ENCODE data around the gene ALOX12B. TPM values are rescaled to one million over a fixed set of nuclear protein-coding genes. Genes with fewer than 3 reads are reported as not detected.

Gene ALOX12B
- total and polyA plus RNA-seq, 8 donors = 0.88 TPM; not detected in 7

- no peaks in the 10 kb centered on the region for H3K36me3 ChIP-seq
- no peaks in the 10 kb centered on the region for H3K9me3 ChIP-seq
- peaks cover 32 to 39% (median 37%) of the 10 kb centered on the region in 4 donors for H3K4me1 ChIP-seq
- H3K27ac ChIP-seq = no peak overlapping the region
- TF ChIP-seq POLR2A (IDR thresholded peaks at IDR 0.05) (no peak), POLR2AphosphoS5 (IDR thresholded peaks at IDR 0.05) (no peak), CTCF (IDR thresholded peaks at IDR 0.05) (no peak), EP300 (IDR thresholded peaks at IDR 0.05) (no peak)
- intact Hi-C loops (cut with DNase I; ENCODE audit: low total_unique reads) = no loop called here
- H3K4me3 ChIP-seq = no peak overlapping the region
- no peak for DNase-seq
- peaks cover 17 to 65% (median 40%) of the 10 kb centered on the region in 3 donors for H3K27me3 ChIP-seq
- WGBS, 5 donors = 42 to 70% (median 46%) methylated on average over 3 of the region's 3 CpGs
Measured at GRCh38 chr17:8069587-8069860, 18.0 kb downstream of the ALOX12B start.

GRCh38 chr17:8068736-8069586, 18.6 kb downstream of the ALOX12B start:
- no peaks in the 10 kb centered on the region for H3K36me3 ChIP-seq
- no peak for DNase-seq
- H3K4me1 ChIP-seq = peaks cover 32 to 37% (median 35%) of the 10 kb centered on the region in 4 donors
- intact Hi-C loops (cut with DNase I; ENCODE audit: low total_unique reads) = no loop called here
- TF ChIP-seq CTCF (IDR thresholded peaks at IDR 0.05) (no peak), POLR2A (IDR thresholded peaks at IDR 0.05) (no peak), EP300 (IDR thresholded peaks at IDR 0.05) (no peak), POLR2AphosphoS5 (IDR thresholded peaks at IDR 0.05) (no peak)
- H3K9me3 ChIP-seq = no peaks in the 10 kb centered on the region
- no peak overlapping the region for H3K27ac ChIP-seq
- H3K27me3 ChIP-seq = peaks cover 17 to 65% (median 40%) of the 10 kb centered on the region in 3 donors
- WGBS, 5 donors = 24 to 52% (median 43%) methylated on average over 9 of the region's 9 CpGs
- no peak overlapping the region for H3K4me3 ChIP-seq

GRCh38 chr17:8067806-8068205, 19.7 kb downstream of the ALOX12B start:
- H3K4me1 ChIP-seq = peaks cover 25 to 27% (median 25%) of the 10 kb centered on the region in 4 donors
- no peak overlapping the region for H3K4me3 ChIP-seq
- no peak for DNase-seq
- no peaks in the 10 kb centered on the region for H3K36me3 ChIP-seq
- H3K9me3 ChIP-seq = no peaks in the 10 kb centered on the region
- WGBS, 5 donors = 43 to 60% (median 55%) methylated on average over 4 of the region's 4 CpGs
- H3K27ac ChIP-seq = no peak overlapping the region
- TF ChIP-seq CTCF (IDR thresholded peaks at IDR 0.05) (no peak), POLR2A (IDR thresholded peaks at IDR 0.05) (no peak), EP300 (IDR thresholded peaks at IDR 0.05) (no peak), POLR2AphosphoS5 (IDR thresholded peaks at IDR 0.05) (no peak)
- H3K27me3 ChIP-seq = peaks cover 10 to 65% (median 40%) of the 10 kb centered on the region in 3 donors
- intact Hi-C loops (cut with DNase I; ENCODE audit: low total_unique reads) = no loop called here

GRCh38 chr17:8066841-8067775, 20.4 kb downstream of the ALOX12B start:
- Histone ChIP-seq H3K4me3 (no peak overlapping the region), H3K27ac (no peak overlapping the region), H3K36me3 (no peaks in the 10 kb centered on the region), H3K27me3 (peaks cover 3 to 65% (median 38%) of the 10 kb centered on the region in 3 donors), H3K9me3 (no peaks in the 10 kb centered on the region), H3K4me1 (peaks cover 18 to 27% (median 22%) of the 10 kb centered on the region in 4 donors)
- intact Hi-C loops (cut with DNase I; ENCODE audit: low total_unique reads) = no loop called here
- DNase-seq = no peak
- TF ChIP-seq EP300 (IDR thresholded peaks at IDR 0.05) (no peak), CTCF (IDR thresholded peaks at IDR 0.05) (no peak), POLR2A (IDR thresholded peaks at IDR 0.05) (no peak), POLR2AphosphoS5 (IDR thresholded peaks at IDR 0.05) (no peak)
- 59 to 71% (median 63%) methylated on average over 10 to 15 of the region's 15 CpGs for WGBS, 5 donors

Data from stomach (tissue), 9 donors.